GM15510 (cell line): ENCODE results near the gene GAS2L1.

Experiments
- POLR2A ChIP-seq: IDR thresholded peaks from 3 replicates; pipeline ENCODE4 v1.6.1; 2011; ENCODE audit warnings: borderline replicate concordance; ENCODE audit not compliant: insufficient read length; ENCODE audit errors: extremely low read depth

The GAS2L1 gene

GRCh38 chr22:29269731-29270474 lies 36.5 kb upstream of the GAS2L1 start:
- no peak for TF ChIP-seq POLR2A

- no peak for TF ChIP-seq POLR2A
Measured at GRCh38 chr22:29270475-29271271, 35.8 kb upstream of the GAS2L1 start.

- no peak for TF ChIP-seq POLR2A
Measured at GRCh38 chr22:29272624-29273023, 33.8 kb upstream of the GAS2L1 start.

- no peak for TF ChIP-seq POLR2A
Measured at GRCh38 chr22:29275167-29275566, 31.3 kb upstream of the GAS2L1 start.

- no peak for TF ChIP-seq POLR2A
Measured at GRCh38 chr22:29275819-29276565, 30.5 kb upstream of the GAS2L1 start.

- TF ChIP-seq POLR2A: no peak
Measured at GRCh38 chr22:29277927-29278326, 28.5 kb upstream of the GAS2L1 start.

- TF ChIP-seq POLR2A: no peak
Measured at GRCh38 chr22:29284196-29284595, 22.3 kb upstream of the GAS2L1 start.

GRCh38 chr22:29288837-29289236 lies 17.6 kb upstream of the GAS2L1 start:
- no peak for TF ChIP-seq POLR2A

- no peak for TF ChIP-seq POLR2A
Measured at GRCh38 chr22:29290061-29290460, 16.4 kb upstream of the GAS2L1 start.

GRCh38 chr22:29291215-29291614 lies 15.2 kb upstream of the GAS2L1 start:
- no peak for TF ChIP-seq POLR2A

GRCh38 chr22:29292379-29292778 lies 14.1 kb upstream of the GAS2L1 start:
- TF ChIP-seq POLR2A: no peak

GRCh38 chr22:29298641-29299040 lies 7.8 kb upstream of the GAS2L1 start:
- no peak for TF ChIP-seq POLR2A

- TF ChIP-seq POLR2A: no peak
Measured at GRCh38 chr22:29299136-29299900, 7.1 kb upstream of the GAS2L1 start.

GRCh38 chr22:29300467-29300806 lies 6.0 kb upstream of the GAS2L1 start:
- TF ChIP-seq POLR2A: no peak
